ENCODE results near the gene MYL2. TPM values are rescaled to one million over a fixed set of nuclear protein-coding genes. Genes with fewer than 3 reads are reported as not detected.

The MYL2 gene
- total and polyA plus RNA-seq, 2 experiments from 2014 or later: not detected

DNA sequence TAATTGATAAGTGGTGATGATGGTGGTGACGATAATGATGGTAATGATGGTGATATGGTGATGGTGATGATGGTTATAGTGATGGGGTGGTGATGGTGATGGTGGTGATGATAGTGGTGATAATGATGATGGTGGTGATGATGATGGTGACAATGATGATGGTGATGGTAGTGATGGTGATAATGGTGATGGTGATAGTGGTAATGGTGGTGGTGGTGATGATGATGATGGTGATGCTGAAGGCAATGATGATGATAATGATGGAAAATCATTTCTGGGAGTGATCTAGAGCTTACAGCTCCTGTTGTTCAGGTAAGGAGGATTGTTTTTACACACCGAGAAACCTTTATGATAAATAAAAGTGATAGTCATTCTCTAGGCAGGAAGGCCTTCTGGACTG is 39.7 kb downstream of the MYL2 start:
- Histone ChIP-seq H3K36me3 (ENCODE audit: insufficient read depth) (no peaks in the 10 kb centered on the region), H3K79me2 (replicated peaks; ENCODE audit: insufficient read depth) (no peaks in the 10 kb centered on the region), H3F3A (replicated peaks; ENCODE audit: low read depth) (no peaks in the 10 kb centered on the region), H4K20me1 (replicated peaks; ENCODE audit: insufficient read depth) (no peaks in the 10 kb centered on the region), H3K9me2 (ENCODE audit: insufficient read depth) (no peaks in the 10 kb centered on the region), H3K27me3 (ENCODE audit: insufficient read depth) (no peaks in the 10 kb centered on the region), H3K4me1 (ENCODE audit: insufficient read depth) (no peaks in the 10 kb centered on the region), H3K4me2 (no peak overlapping the region), H3K27ac (ENCODE audit: low read depth) (no peak overlapping the region), H2AFZ (no peak overlapping the region), H3K4me3 (no peak overlapping the region)
- Mint-ChIP-seq H3K4me3 (no peak overlapping the region), H3K27me3 (ENCODE audit: insufficient read depth, low read depth, poor library complexity) (peaks cover 3% of the 10 kb centered on the region), H3K27ac (no peak overlapping the region), H3K36me3 (ENCODE audit: low read depth) (no peaks in the 10 kb centered on the region; the same call in 2 of the 3 replicates), H3K9me3 (peaks cover 4% of the 10 kb centered on the region; the same call in 1 of the 3 replicates), H3K4me1 (no peaks in the 10 kb centered on the region)
- TF ChIP-seq NANOG (IDR thresholded peaks at IDR 0.05; ENCODE audit: borderline replicate concordance) (no peak), CREB1 (CRISPR knock-in tag; IDR thresholded peaks at IDR 0.05; ENCODE audit: low read depth) (no peak), EZH2 (IDR thresholded peaks at IDR 0.05; ENCODE audit: low read depth, unreplicated experiment) (no peak), JUNB (IDR thresholded peaks at IDR 0.05; ENCODE audit: unreplicated experiment) (no peak), EZH2phosphoT487 (IDR thresholded peaks at IDR 0.05; ENCODE audit: unreplicated experiment) (no peak), ZNF114 (CRISPR knock-in tag; IDR thresholded peaks at IDR 0.05) (no peak), STAT1 (IDR thresholded peaks at IDR 0.05; ENCODE audit: unreplicated experiment) (no peak), POLR2AphosphoS5 (IDR thresholded peaks at IDR 0.05; ENCODE audit: low read depth) (no peak), ZNF331 (CRISPR knock-in tag; IDR thresholded peaks at IDR 0.05; ENCODE audit: low read depth) (no peak)
- TF ChIP-seq, protein P1, sequence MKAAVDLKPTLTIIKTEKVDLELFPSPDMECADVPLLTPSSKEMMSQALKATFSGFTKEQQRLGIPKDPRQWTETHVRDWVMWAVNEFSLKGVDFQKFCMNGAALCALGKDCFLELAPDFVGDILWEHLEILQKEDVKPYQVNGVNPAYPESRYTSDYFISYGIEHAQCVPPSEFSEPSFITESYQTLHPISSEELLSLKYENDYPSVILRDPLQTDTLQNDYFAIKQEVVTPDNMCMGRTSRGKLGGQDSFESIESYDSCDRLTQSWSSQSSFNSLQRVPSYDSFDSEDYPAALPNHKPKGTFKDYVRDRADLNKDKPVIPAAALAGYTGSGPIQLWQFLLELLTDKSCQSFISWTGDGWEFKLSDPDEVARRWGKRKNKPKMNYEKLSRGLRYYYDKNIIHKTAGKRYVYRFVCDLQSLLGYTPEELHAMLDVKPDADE (IDR thresholded peaks at IDR 0.05): no peak
- TF ChIP-seq, protein P2, sequence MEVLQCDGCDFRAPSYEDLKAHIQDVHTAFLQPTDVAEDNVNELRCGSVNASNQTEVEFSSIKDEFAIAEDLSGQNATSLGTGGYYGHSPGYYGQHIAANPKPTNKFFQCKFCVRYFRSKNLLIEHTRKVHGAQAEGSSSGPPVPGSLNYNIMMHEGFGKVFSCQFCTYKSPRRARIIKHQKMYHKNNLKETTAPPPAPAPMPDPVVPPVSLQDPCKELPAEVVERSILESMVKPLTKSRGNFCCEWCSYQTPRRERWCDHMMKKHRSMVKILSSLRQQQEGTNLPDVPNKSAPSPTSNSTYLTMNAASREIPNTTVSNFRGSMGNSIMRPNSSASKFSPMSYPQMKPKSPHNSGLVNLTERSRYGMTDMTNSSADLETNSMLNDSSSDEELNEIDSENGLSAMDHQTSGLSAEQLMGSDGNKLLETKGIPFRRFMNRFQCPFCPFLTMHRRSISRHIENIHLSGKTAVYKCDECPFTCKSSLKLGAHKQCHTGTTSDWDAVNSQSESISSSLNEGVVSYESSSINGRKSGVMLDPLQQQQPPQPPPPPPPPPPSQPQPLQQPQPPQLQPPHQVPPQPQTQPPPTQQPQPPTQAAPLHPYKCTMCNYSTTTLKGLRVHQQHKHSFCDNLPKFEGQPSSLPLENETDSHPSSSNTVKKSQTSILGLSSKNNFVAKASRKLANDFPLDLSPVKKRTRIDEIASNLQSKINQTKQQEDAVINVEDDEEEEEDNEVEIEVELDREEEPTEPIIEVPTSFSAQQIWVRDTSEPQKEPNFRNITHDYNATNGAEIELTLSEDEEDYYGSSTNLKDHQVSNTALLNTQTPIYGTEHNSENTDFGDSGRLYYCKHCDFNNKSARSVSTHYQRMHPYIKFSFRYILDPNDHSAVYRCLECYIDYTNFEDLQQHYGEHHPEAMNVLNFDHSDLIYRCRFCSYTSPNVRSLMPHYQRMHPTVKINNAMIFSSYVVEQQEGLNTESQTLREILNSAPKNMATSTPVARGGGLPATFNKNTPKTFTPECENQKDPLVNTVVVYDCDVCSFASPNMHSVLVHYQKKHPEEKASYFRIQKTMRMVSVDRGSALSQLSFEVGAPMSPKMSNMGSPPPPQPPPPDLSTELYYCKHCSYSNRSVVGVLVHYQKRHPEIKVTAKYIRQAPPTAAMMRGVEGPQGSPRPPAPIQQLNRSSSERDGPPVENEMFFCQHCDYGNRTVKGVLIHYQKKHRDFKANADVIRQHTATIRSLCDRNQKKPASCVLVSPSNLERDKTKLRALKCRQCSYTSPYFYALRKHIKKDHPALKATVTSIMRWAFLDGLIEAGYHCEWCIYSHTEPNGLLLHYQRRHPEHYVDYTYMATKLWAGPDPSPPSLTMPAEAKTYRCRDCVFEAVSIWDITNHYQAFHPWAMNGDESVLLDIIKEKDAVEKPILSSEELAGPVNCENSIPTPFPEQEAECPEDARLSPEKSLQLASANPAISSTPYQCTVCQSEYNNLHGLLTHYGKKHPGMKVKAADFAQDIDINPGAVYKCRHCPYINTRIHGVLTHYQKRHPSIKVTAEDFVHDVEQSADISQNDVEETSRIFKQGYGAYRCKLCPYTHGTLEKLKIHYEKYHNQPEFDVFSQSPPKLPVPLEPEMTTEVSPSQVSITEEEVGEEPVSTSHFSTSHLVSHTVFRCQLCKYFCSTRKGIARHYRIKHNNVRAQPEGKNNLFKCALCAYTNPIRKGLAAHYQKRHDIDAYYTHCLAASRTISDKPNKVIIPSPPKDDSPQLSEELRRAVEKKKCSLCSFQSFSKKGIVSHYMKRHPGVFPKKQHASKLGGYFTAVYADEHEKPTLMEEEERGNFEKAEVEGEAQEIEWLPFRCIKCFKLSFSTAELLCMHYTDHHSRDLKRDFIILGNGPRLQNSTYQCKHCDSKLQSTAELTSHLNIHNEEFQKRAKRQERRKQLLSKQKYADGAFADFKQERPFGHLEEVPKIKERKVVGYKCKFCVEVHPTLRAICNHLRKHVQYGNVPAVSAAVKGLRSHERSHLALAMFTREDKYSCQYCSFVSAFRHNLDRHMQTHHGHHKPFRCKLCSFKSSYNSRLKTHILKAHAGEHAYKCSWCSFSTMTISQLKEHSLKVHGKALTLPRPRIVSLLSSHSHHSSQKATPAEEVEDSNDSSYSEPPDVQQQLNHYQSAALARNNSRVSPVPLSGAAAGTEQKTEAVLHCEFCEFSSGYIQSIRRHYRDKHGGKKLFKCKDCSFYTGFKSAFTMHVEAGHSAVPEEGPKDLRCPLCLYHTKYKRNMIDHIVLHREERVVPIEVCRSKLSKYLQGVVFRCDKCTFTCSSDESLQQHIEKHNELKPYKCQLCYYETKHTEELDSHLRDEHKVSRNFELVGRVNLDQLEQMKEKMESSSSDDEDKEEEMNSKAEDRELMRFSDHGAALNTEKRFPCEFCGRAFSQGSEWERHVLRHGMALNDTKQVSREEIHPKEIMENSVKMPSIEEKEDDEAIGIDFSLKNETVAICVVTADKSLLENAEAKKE (CRISPR knock-in tag; IDR thresholded peaks at IDR 0.05): no peak
- TF ChIP-seq, protein P3, sequence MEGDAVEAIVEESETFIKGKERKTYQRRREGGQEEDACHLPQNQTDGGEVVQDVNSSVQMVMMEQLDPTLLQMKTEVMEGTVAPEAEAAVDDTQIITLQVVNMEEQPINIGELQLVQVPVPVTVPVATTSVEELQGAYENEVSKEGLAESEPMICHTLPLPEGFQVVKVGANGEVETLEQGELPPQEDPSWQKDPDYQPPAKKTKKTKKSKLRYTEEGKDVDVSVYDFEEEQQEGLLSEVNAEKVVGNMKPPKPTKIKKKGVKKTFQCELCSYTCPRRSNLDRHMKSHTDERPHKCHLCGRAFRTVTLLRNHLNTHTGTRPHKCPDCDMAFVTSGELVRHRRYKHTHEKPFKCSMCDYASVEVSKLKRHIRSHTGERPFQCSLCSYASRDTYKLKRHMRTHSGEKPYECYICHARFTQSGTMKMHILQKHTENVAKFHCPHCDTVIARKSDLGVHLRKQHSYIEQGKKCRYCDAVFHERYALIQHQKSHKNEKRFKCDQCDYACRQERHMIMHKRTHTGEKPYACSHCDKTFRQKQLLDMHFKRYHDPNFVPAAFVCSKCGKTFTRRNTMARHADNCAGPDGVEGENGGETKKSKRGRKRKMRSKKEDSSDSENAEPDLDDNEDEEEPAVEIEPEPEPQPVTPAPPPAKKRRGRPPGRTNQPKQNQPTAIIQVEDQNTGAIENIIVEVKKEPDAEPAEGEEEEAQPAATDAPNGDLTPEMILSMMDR (conservative IDR thresholded peaks at IDR 0.05; ENCODE audit: low read depth in 2 of 2): no peak
- TF ChIP-seq, protein P4, sequence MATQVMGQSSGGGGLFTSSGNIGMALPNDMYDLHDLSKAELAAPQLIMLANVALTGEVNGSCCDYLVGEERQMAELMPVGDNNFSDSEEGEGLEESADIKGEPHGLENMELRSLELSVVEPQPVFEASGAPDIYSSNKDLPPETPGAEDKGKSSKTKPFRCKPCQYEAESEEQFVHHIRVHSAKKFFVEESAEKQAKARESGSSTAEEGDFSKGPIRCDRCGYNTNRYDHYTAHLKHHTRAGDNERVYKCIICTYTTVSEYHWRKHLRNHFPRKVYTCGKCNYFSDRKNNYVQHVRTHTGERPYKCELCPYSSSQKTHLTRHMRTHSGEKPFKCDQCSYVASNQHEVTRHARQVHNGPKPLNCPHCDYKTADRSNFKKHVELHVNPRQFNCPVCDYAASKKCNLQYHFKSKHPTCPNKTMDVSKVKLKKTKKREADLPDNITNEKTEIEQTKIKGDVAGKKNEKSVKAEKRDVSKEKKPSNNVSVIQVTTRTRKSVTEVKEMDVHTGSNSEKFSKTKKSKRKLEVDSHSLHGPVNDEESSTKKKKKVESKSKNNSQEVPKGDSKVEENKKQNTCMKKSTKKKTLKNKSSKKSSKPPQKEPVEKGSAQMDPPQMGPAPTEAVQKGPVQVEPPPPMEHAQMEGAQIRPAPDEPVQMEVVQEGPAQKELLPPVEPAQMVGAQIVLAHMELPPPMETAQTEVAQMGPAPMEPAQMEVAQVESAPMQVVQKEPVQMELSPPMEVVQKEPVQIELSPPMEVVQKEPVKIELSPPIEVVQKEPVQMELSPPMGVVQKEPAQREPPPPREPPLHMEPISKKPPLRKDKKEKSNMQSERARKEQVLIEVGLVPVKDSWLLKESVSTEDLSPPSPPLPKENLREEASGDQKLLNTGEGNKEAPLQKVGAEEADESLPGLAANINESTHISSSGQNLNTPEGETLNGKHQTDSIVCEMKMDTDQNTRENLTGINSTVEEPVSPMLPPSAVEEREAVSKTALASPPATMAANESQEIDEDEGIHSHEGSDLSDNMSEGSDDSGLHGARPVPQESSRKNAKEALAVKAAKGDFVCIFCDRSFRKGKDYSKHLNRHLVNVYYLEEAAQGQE (IDR thresholded peaks at IDR 0.05; ENCODE audit: unreplicated experiment): no peak
- no peak for ATAC-seq
- no peak for DNase-seq (ENCODE audit: low spot score)
